Neuronal stem cell (in vitro differentiated cells): ENCODE results near the gene TTLL13.

Experiments
- DNase-seq: peaks from one replicate; pipeline ENCODE4 v3.0.0-alpha.2; 2013; ENCODE audit warnings: low spot score
- H2AFZ ChIP-seq: one replicate; pipeline ENCODE4 v1.6.1; 2013; ENCODE audit warnings: mild to moderate bottlenecking, low read length, inconsistent platforms
- H2AK5ac ChIP-seq: 2 replicates; pipeline ENCODE4 v1.6.1; 2013; ENCODE audit warnings: low read depth, mild to moderate bottlenecking, inconsistent platforms, low read length, moderate library complexity, mixed read lengths
- H2BK120ac ChIP-seq: 2 replicates; pipeline ENCODE4 v1.6.1; 2013; ENCODE audit warnings: low read depth, mild to moderate bottlenecking, inconsistent platforms, low read length, moderate library complexity, mixed read lengths
- H2BK12ac ChIP-seq: one replicate; pipeline ENCODE4 v1.6.1; 2013; ENCODE audit warnings: low read length, inconsistent platforms
- H2BK15ac ChIP-seq: 2 replicates; pipeline ENCODE4 v1.6.1; 2013; ENCODE audit warnings: mild to moderate bottlenecking, low read length, inconsistent platforms, mixed read lengths
- H2BK5ac ChIP-seq: one replicate; pipeline ENCODE4 v1.6.1; 2013; ENCODE audit warnings: inconsistent platforms, mild to moderate bottlenecking, low read length, moderate library complexity
- H3K14ac ChIP-seq: one replicate; pipeline ENCODE4 v1.6.1; 2013; ENCODE audit warnings: low read length, inconsistent platforms
- H3K18ac ChIP-seq: 2 replicates; pipeline ENCODE4 v1.6.1; 2013; ENCODE audit warnings: low read length, inconsistent platforms
- H3K23ac ChIP-seq: 2 replicates; pipeline ENCODE4 v1.6.1; 2013; ENCODE audit warnings: low read depth, mild to moderate bottlenecking, mixed read lengths, low read length, inconsistent platforms; ENCODE audit not compliant: poor library complexity
- H3K27ac ChIP-seq: replicated peaks from 3 replicates; pipeline ENCODE4 v1.5.1; 2013; ENCODE audit warnings: low read length, inconsistent platforms
- H3K27me3 ChIP-seq, 3 experiments: 2 replicates each; pipeline ENCODE4 v1.6.1; 2013; ENCODE audit warnings: low read length in 3 of 3, mild to moderate bottlenecking in 2 of 3, inconsistent platforms in 1 of 3, low read depth in 1 of 3, mixed read lengths in 1 of 3, moderate library complexity in 1 of 3; ENCODE audit not compliant: control insufficient read depth in 3 of 3, insufficient read depth in 3 of 3
- H3K36me3 ChIP-seq, 2 donors: replicated peaks in 1 of 2; 2 replicates each; pipeline ENCODE4 v1.6.1; 2013; ENCODE audit warnings: low read length in 2 of 2; ENCODE audit not compliant: control insufficient read depth in 2 of 2, insufficient read depth in 2 of 2
- H3K4ac ChIP-seq: 2 replicates; pipeline ENCODE4 v1.6.1; 2013; ENCODE audit warnings: inconsistent platforms, mild to moderate bottlenecking, low read length, moderate library complexity
- H3K4me1 ChIP-seq, 2 donors: 1 replicate in 1 of 2; 2 replicates in 1 of 2; pipeline ENCODE4 v1.6.1; 2013; ENCODE audit warnings: low read length in 2 of 2, low read depth in 1 of 2; ENCODE audit not compliant: control insufficient read depth in 2 of 2, insufficient read depth in 1 of 2
- H3K4me2 ChIP-seq: one replicate; pipeline ENCODE4 v1.6.1; 2013; ENCODE audit warnings: mild to moderate bottlenecking, low read length, inconsistent platforms; ENCODE audit not compliant: insufficient read depth, poor library complexity, severe bottlenecking
- H3K4me3 ChIP-seq, 2 donors: 2 replicates each; pipeline ENCODE4 v1.5.1; 2013; ENCODE audit warnings: low read length in 2 of 2, mild to moderate bottlenecking in 2 of 2, inconsistent platforms in 1 of 2, moderate library complexity in 1 of 2
- H3K79me1 ChIP-seq: one replicate; pipeline ENCODE4 v1.6.1; 2013; ENCODE audit warnings: low read depth, mild to moderate bottlenecking, inconsistent platforms, low read length, moderate library complexity
- H3K9ac ChIP-seq: one replicate; pipeline ENCODE4 v1.6.1; 2013; ENCODE audit warnings: mild to moderate bottlenecking, low read depth, low read length, inconsistent platforms; ENCODE audit not compliant: poor library complexity
- H3K9me3 ChIP-seq, 2 donors: replicated peaks in 1 of 2; 2 replicates each; pipeline versions ENCODE3 to v1.6.1; 2013; ENCODE audit warnings: low read length in 2 of 2, mild to moderate bottlenecking in 2 of 2, inconsistent platforms in 1 of 2, low read depth in 1 of 2, mixed read lengths in 1 of 2, moderate library complexity in 1 of 2; ENCODE audit not compliant: control insufficient read depth in 2 of 2, insufficient read depth in 1 of 2
- H4K8ac ChIP-seq: one replicate; pipeline ENCODE4 v1.6.1; 2013; ENCODE audit warnings: low read depth, mild to moderate bottlenecking, inconsistent platforms, low read length, moderate library complexity
- H4K91ac ChIP-seq: one replicate; pipeline ENCODE4 v1.6.1; 2013; ENCODE audit warnings: low read length, low read depth, mild to moderate bottlenecking, inconsistent platforms; ENCODE audit not compliant: poor library complexity
- WGBS, 2 donors: extraction: QIAGEN DNeasy Blood & Tissue Kit; methylation state at CpG; one replicate each; pipeline ENCODE4 v1.1.7; 2013; ENCODE audit warnings: missing lambda C conversion rate in 2 of 2, mixed read lengths in 1 of 2; ENCODE audit not compliant: insufficient read length in 2 of 2, insufficient replicate concordance in 1 of 2; ENCODE audit errors: extremely low coverage in 2 of 2; 5-methylcytosine and 5-hydroxymethylcytosine counted together

Gene TTLL13

DNA sequence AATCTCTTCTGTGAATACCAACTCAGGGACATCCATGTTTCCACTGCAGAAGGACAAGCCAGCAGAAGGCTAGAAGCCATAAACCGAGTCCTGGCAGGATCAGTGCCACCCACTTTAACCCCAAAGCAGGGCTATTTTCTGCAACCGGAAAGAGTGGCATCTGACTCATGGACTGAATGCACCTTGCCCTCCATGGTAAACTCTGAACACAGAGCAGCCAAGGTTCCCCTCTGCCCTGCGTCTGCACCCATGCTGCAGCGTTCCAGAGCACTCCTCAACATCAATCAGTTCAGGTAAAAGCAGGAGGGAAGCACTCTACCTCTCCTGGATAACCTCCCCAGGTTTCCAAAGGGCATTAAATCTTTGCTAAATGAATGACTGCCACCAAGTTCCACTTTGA lies 15.3 kb downstream of the TTLL13 start:
- H3K4me2 ChIP-seq: peak overlapping the region; percentile 60
- no peak overlapping the region for H2BK12ac ChIP-seq
- H3K23ac ChIP-seq: no peak overlapping the region
- no peaks in the 10 kb centered on the region for H3K9me3 ChIP-seq
- H3K4me1 ChIP-seq: peaks cover 9 to 12% of the 10 kb centered on the region in 2 donors
- no peaks in the 10 kb centered on the region for H3K27me3 ChIP-seq
- no peak overlapping the region for H2BK15ac ChIP-seq
- H3K79me1 ChIP-seq: peaks cover 2% of the 10 kb centered on the region
- DNase-seq: no peak
- H2AK5ac ChIP-seq: peak overlapping the region; percentile 72
- no CpG with 5 or more reads among the region's 4 CpGs for WGBS, 2 donors
- H2BK120ac ChIP-seq: no peak overlapping the region
- H3K4me3 ChIP-seq: peak overlapping the region; percentile 63 to 90
- H3K4ac ChIP-seq: peak overlapping the region; percentile 5
- no peak overlapping the region for H4K8ac ChIP-seq
- H4K91ac ChIP-seq: no peak overlapping the region
- H3K9ac ChIP-seq: peak overlapping the region; percentile 85
- no peak overlapping the region for H2BK5ac ChIP-seq
- no peak overlapping the region for H3K14ac ChIP-seq
- no peak overlapping the region for H3K18ac ChIP-seq
- peak overlapping the region; percentile 85 for H3K27ac ChIP-seq
- peaks cover 0 to 27% of the 10 kb centered on the region in 2 donors for H3K36me3 ChIP-seq
- peak overlapping the region; percentile 91 for H2AFZ ChIP-seq

DNA sequence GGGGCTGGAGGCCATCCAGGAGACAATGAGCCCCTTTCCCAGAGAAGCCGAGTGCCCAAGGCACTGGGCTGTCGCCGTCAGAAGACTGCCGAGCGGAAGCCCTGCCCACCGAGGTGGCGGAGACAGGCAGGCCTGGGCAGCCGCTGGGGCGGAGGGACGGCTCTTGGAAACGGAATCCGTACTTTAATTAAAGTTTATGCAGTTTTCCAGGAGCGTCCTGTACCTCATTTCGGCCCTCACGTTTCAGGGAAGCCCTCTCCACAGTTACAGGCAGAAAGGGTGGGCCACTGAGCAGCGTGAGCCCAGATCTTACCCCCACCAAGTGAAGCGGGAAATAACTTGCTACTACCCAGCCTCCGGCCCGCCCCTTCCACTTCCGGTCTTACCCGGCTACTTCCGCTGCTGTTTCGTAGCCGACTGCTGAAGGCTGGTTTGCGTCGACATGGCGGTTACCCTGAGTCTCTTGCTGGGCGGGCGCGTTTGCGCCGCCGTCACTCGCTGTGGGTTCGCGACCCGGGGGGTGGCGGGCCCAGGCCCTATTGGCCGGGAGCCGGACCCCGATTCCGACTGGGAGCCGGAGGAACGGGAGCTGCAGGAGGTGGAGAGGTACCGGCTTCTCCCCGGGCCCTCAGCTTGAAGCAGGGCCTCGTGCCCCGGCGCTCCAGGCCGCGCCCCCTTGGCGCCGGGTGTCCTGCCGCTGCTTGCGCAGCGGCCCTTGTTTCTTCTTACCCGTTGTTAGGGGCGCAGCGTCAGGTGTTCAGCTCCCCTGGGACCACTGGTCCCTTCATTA lies 16.1 kb downstream of the TTLL13 start, which contains the start of gene NGRN:
Gene NGRN, plus strand, starts transcription at position 402 of the 790 bp plus-strand sequence. Its CDS starts 41 bp downstream, at position 443.
- Histone ChIP-seq H2AK5ac (peak within 1 kb of the TSS; percentile 72), H3K14ac (peak within 1 kb of the TSS; percentile 56), H2BK5ac (no peak within 1 kb of the TSS), H3K4me1 (peaks cover 9 to 12% of the 10 kb centered on the region in 2 donors), H4K8ac (no peak within 1 kb of the TSS), H4K91ac (no peak within 1 kb of the TSS), H3K36me3 (peaks cover 5 to 35% of the 10 kb centered on the region in 2 donors), H2BK12ac (no peak within 1 kb of the TSS), H3K27ac (peak within 1 kb of the TSS; percentile 85), H3K18ac (peak within 1 kb of the TSS; percentile 90), H3K4me3 (peak within 1 kb of the TSS; percentile 89 to 90), H2AFZ (peak within 1 kb of the TSS; percentile 91), H3K27me3 (no peaks in the 10 kb centered on the region), H3K4ac (peak within 1 kb of the TSS; percentile 5), H2BK15ac (no peak within 1 kb of the TSS), H3K79me1 (peaks cover 2% of the 10 kb centered on the region), H3K9ac (peak within 1 kb of the TSS; percentile 85), H3K23ac (peak within 1 kb of the TSS; percentile 50), H2BK120ac (no peak within 1 kb of the TSS), H3K9me3 (no peaks in the 10 kb centered on the region), H3K4me2 (peak within 1 kb of the TSS; percentile 60)
- no CpG with 5 or more reads among the region's 59 CpGs for WGBS, 2 donors
- peak; percentile 84 for DNase-seq

- H2BK15ac ChIP-seq: no peak overlapping the region
- WGBS, 2 donors: no CpG with 5 or more reads among the region's 16 CpGs
- H4K8ac ChIP-seq: no peak overlapping the region
- H3K23ac ChIP-seq: no peak overlapping the region
- peak overlapping the region; percentile 50 for H3K18ac ChIP-seq
- peak overlapping the region; percentile 51 for H3K4me2 ChIP-seq
- H3K27me3 ChIP-seq: no peaks in the 10 kb centered on the region
- no peaks in the 10 kb centered on the region for H3K9me3 ChIP-seq
- H2BK12ac ChIP-seq: no peak overlapping the region
- peaks cover 9 to 12% of the 10 kb centered on the region in 2 donors for H3K4me1 ChIP-seq
- peak overlapping the region; percentile 91 for H2AFZ ChIP-seq
- H3K27ac ChIP-seq: peak overlapping the region; percentile 85
- H4K91ac ChIP-seq: no peak overlapping the region
- peak overlapping the region; percentile 54 for H3K9ac ChIP-seq
- peaks cover 8 to 41% of the 10 kb centered on the region in 2 donors for H3K36me3 ChIP-seq
- H2BK120ac ChIP-seq: no peak overlapping the region
- DNase-seq: no peak
- H2BK5ac ChIP-seq: no peak overlapping the region
- peak overlapping the region; percentile 89 to 90 for H3K4me3 ChIP-seq
- peaks cover 2% of the 10 kb centered on the region for H3K79me1 ChIP-seq
- no peak overlapping the region for H3K14ac ChIP-seq
- H2AK5ac ChIP-seq: no peak overlapping the region
- H3K4ac ChIP-seq: no peak overlapping the region
Observed at GRCh38 chr15:90266061-90266431, 16.7 kb downstream of the TTLL13 start.

DNA sequence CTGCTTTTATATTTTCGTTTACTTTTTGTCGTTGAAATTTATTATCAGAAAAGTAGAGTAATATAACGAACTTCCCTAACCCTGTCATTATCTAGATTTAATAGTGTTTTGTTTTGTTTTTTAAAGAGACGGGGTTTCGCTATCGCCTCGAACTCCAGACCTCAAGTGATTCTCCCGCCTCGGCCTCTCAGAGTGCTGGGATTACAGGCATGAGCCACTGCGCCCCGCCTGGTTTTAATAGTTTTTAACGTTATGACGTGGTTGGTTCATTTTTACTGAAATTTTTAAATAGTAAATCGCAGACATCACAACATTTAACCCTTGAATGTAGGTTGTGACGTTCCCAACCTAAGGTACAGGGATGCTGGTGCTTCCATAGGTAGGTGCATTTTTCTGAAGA lies 17.1 kb downstream of the TTLL13 start:
- Histone ChIP-seq H3K27ac (no peak overlapping the region), H3K79me1 (peaks cover 3% of the 10 kb centered on the region), H4K91ac (no peak overlapping the region), H3K4me3 (peak overlapping the region; percentile 89 to 90), H3K9ac (no peak overlapping the region), H3K14ac (no peak overlapping the region), H2BK120ac (no peak overlapping the region), H3K23ac (no peak overlapping the region), H3K4ac (no peak overlapping the region), H2BK15ac (no peak overlapping the region), H3K4me1 (peaks cover 9 to 12% of the 10 kb centered on the region in 2 donors), H2AFZ (no peak overlapping the region), H2BK5ac (no peak overlapping the region), H4K8ac (no peak overlapping the region), H2BK12ac (no peak overlapping the region), H3K9me3 (no peaks in the 10 kb centered on the region), H3K27me3 (no peaks in the 10 kb centered on the region), H3K4me2 (peak overlapping the region; percentile 51), H3K36me3 (peaks cover 13 to 45% of the 10 kb centered on the region in 2 donors), H2AK5ac (no peak overlapping the region), H3K18ac (no peak overlapping the region)
- no CpG with 5 or more reads among the region's 15 CpGs for WGBS, 2 donors
- no peak for DNase-seq
